Measurements from ENCODE around the gene DRD2.

DRD2 gene

GRCh38 chr11:113484223-113484622 is 9.0 kb upstream of the DRD2 start:
- DNase-seq (ENCODE audit: low spot score) = no peak

- no peak for DNase-seq (ENCODE audit: low spot score)
Measured at GRCh38 chr11:113481672-113482071, 6.5 kb upstream of the DRD2 start.

- peak; percentile 85 for DNase-seq (ENCODE audit: low spot score)
Measured at GRCh38 chr11:113481226-113481625, 6.0 kb upstream of the DRD2 start.

GRCh38 chr11:113477321-113477720 is 2.1 kb upstream of the DRD2 start:
- DNase-seq (ENCODE audit: low spot score) = no peak

- no peak for DNase-seq (ENCODE audit: low spot score)
Measured at GRCh38 chr11:113476553-113476952, 1.4 kb upstream of the DRD2 start.

- DNase-seq (ENCODE audit: low spot score) = peak; percentile 6
Measured at GRCh38 chr11:113474362-113475159, 637 bp downstream of the DRD2 start.

- DNase-seq (ENCODE audit: low spot score) = no peak
Measured at GRCh38 chr11:113473983-113474361, 1.2 kb downstream of the DRD2 start.

GRCh38 chr11:113472471-113472870 is 2.7 kb downstream of the DRD2 start:
- DNase-seq (ENCODE audit: low spot score) = no peak

GRCh38 chr11:113470233-113470632 is 5.0 kb downstream of the DRD2 start:
- no peak for DNase-seq (ENCODE audit: low spot score)

- no peak for DNase-seq (ENCODE audit: low spot score)
Measured at GRCh38 chr11:113468726-113469345, 6.4 kb downstream of the DRD2 start.

- no peak for DNase-seq (ENCODE audit: low spot score)
Measured at GRCh38 chr11:113467545-113467944, 7.7 kb downstream of the DRD2 start.

- DNase-seq (ENCODE audit: low spot score) = no peak
Measured at GRCh38 chr11:113465786-113466185, 9.4 kb downstream of the DRD2 start.

- DNase-seq (ENCODE audit: low spot score) = no peak
Measured at GRCh38 chr11:113464416-113464815, 10.8 kb downstream of the DRD2 start.

GRCh38 chr11:113462830-113463229 is 12.4 kb downstream of the DRD2 start:
- DNase-seq (ENCODE audit: low spot score) = no peak

- no peak for DNase-seq (ENCODE audit: low spot score)
Measured at GRCh38 chr11:113461639-113462038, 13.6 kb downstream of the DRD2 start.

- DNase-seq (ENCODE audit: low spot score) = no peak
Measured at GRCh38 chr11:113460469-113460868, 14.7 kb downstream of the DRD2 start.

- DNase-seq (ENCODE audit: low spot score) = no peak
Measured at GRCh38 chr11:113458189-113458588, 17.0 kb downstream of the DRD2 start.

- DNase-seq (ENCODE audit: low spot score) = no peak
Measured at GRCh38 chr11:113457784-113458183, 17.4 kb downstream of the DRD2 start.

- no peak for DNase-seq (ENCODE audit: low spot score)
Measured at GRCh38 chr11:113454455-113454854, 20.7 kb downstream of the DRD2 start.

- no peak for DNase-seq (ENCODE audit: low spot score)
Measured at GRCh38 chr11:113449743-113450142, 25.5 kb downstream of the DRD2 start.

GRCh38 chr11:113448316-113448677 is 26.9 kb downstream of the DRD2 start:
- DNase-seq (ENCODE audit: low spot score) = no peak

- no peak for DNase-seq (ENCODE audit: low spot score)
Measured at GRCh38 chr11:113447621-113448315, 27.4 kb downstream of the DRD2 start.

GRCh38 chr11:113446938-113447337 is 28.3 kb downstream of the DRD2 start:
- DNase-seq (ENCODE audit: low spot score) = no peak
